Stimulated activated CD4-positive, alpha-beta T cell treated with anti-CD3 and anti-CD28 coated beads, Interleukin-2, amount 100 ng/mL, for 24 hours (primary cell): Measurements from ENCODE around the gene FOXK2.
A peak's percentile ranks its signal among the peaks of the same experiment; 100 is the strongest.
"Not testable (repeated sequence)": the region's sequence is repeated elsewhere in the genome, so short reads cannot be mapped to it uniquely, and the experiment has no call there.

Experiments
- DNase-seq, 2 donors: peaks; one replicate each; pipeline ENCODE4 v3.0.0-alpha.2; 2020

Gene FOXK2

DNA sequence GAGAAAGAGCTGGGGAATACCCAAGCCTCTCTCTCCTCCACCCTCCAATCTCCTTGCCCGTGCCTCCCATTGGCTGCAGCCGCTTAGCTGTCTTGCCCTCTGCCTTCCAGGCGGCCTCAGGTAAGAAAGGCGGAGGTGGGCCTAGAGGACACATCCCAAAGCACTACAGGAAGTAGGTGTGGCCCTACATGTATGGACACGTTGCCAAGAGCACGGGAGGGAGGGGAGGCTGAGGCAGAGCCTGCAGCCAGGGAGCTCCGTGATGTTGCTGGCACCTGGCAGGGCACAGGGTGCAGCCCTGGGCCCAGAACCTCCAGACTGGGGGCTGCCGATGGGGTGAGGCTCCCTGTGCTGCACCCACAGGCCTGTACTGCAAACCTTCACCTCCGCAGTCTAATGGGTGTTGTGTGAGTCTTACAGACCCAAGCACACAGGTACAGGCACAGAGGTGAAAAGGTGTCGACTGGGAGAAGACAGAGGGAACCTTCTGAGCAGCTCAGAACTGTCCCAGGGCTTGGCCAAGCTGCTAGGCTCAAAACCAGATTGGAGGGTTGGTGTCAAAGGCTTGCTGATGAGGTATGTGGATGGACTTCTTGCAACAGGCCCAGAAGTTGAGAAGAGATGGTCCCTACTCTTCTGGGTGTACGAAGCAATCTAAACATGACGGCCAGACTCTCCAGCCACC lies 23.5 kb upstream of the FOXK2 start:
- no peak for DNase-seq

DNA sequence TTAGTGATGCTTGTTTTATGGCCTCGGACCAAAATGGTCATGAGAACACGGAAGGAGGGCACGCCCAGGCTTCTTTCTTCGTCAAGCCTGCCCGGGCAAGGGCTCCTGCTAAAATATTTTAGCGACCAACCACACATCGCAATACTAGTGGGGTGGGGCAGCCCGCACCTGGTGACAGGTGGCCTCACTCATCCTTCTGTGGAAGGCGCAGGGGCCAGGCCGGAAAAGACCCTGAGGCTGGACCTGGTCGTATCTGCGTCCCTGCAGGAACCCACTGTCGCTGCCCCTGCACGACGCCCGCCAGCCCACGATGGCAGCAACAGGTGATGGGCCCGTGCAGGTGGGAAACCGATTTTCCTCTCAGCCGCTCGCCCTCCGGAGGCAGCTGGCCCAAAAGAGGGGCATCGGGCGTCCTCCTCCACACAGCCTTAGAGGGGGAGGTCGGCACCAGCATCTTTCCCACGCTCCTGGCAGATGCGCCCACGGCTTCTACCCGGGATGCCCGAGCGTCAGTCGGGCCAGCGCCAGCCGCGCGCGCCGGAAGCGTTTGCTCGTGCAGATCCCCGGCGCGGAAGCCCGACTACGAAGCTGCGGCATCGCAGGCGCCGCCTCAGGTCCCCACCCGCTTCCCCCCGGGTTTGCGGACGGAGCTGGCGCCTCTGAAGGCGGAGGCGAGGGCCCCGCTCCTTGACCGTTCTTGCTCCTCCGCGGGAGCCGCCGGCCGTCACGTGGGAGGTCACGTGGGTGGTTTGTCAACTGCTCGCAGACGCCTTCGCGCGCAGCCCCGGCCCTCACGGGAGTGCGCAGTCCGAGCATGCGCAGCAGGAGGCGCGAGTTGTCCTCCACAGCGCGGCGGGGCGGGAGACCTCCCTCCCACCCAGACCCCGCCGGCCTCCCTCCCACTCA lies 22.8 kb upstream of the FOXK2 start:
- peak; percentile 92 to 93 for DNase-seq

DNA sequence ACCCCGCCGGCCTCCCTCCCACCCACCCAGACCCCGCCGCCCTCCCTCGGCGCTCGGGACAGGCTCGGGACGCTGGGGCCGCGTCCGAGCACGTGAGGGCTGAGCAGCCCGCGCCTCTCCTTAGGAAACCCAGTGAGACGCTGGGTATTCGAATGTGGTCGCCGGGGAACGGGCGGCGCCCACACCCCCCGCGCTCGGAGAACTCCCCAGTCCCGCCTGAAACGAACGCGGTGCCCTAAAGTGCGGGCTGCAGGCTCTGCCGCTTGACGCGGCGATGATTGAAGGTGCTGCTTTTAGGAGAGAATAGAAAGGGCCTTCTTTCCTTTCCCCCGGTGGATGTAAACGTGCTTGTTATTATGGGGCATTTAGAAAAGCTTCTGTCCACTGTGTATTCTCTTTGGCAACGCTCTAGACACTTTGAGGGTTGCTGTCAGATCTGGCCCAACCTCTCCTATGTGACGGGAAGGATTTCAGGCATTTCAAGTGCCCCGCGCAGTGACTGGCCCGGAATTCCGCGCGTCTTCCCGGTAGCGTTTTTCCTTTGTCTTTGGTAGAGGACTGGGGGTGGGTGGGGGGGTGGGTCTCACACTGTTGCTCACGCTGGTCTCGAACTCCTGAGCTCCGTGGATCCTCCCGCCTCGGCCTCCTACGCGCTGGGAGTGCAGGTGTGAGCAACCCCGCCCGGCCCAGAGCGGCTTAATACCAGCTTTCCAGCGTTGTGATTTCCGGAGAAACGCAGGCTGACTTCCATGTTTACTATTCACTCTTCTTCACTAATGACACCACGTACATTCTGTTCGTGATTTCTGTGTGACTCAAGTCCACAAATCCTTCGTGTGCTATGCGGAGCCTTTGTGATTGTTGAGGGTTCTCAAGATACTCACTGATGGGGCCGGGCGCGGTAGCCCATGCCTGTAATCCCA lies 21.8 kb upstream of the FOXK2 start:
- DNase-seq, result peak; percentile 51 to 52

DNA sequence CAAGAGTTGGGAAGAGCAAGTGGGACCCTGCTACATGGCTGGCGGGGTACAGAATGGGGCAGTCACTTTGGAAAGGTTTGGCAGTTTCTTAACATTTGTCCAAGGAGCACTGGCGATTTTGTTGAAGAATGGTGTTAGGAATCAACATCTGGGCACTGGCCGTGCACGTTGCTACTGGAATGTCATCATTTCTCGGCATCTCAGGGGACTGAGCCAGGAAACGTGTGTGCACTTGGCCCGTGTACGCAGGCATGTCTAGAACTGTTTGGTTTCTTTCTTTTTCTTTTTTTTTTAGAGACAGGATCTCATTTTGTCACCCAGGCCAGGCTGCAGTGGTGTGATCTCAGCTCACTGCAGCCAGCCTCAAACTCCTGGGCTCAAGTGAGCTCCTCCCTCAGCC lies 17.3 kb upstream of the FOXK2 start:
- DNase-seq, result no peak

DNA sequence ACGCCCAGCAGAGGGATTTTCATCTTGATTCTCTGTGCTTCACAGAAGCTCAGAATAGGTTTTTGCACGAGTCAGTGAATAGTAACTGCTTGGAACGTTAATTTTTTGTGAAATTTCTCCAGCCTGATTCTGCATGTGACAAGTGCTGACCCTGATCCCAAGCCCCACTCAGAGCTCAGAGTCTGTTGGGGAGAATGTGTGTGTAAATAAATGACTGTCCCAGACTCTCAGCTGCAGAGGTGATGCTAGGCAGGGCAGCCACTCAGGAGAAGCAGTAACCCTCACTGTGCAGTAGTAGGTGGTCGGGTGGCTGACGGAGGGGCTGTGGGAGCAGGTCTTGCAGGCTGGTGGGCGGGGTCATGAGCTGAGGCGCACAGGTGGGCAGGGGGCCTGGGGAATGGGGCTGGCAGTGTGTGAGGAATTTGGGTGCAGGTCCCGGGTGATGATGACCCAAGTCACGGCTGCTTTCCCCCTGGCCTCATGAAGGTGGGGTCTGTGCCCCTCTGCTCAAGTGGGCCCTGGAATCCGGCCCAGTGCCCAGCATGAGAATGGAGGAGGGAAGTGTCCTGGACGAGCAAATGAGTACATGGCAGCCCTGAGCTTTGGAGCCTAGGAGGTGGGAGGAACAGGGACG lies 16.3 kb upstream of the FOXK2 start:
- no peak for DNase-seq

DNA sequence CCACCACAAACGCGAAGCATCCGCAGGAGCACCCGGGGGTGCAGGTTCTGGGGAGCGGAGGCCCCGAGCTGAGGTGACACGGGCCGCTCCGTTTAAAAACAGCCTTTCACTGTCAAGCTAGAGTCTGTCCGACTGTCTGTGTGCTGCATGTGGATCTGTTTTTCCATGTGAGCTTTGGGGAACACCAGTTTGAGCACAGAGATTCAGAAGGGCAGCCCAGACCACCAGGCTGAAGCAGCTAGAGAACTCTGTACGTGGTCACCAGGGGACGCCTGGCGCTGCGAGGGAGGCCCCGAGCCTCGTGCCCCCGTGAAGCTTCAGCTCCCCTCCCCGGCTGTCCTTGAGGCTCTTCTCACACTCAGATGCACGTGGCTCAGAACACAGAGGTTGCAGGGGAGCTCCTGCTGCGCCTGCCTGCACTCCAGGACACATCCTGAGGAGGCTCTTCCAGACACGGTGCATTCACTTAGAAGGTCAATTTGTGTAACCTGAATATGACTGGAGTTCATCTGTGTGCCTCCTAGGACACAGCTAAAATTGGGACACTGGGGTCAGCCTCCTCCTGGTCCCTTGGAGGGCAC lies 15.7 kb upstream of the FOXK2 start:
- no peak for DNase-seq

DNA sequence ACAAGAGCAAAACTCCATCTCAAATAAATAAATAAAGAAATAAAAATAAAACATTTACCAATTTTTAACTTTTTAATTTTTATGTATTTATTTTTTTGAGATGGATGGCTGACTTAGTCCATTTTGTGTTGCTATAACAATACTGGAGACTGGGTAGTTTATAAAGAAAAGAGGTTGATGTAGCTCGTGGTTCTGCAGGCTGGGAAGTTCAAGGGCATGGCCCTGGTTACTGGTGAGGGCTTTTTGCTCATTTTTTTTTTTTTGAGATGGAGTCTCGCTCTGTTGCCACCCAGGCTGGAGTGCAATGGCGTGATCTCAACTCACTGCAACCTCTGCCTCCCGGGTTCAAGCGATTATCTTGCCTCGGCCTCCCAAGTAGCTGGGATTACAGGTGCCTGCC lies 14.2 kb upstream of the FOXK2 start:
- DNase-seq, result no peak

DNA sequence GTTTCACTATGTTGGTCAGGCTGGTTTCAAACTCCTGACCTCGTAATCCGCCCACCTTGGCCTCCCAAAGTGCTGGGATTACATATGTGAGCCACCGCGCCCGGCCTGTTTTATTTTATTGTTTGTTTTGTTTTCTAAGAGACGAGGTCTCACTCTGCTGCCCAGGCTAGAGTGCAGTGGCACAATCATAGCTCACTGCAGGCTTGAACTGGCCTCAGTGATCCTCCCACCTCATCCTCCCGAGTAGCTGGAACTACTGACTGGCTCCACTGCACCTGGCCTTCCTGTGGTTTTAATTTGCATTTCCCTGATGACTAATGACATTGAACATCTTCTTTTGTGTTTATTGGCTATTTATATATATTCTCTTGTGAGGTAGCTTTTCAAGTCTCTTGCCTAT lies 13.1 kb upstream of the FOXK2 start:
- DNase-seq, result peak; percentile 40 to 41

DNA sequence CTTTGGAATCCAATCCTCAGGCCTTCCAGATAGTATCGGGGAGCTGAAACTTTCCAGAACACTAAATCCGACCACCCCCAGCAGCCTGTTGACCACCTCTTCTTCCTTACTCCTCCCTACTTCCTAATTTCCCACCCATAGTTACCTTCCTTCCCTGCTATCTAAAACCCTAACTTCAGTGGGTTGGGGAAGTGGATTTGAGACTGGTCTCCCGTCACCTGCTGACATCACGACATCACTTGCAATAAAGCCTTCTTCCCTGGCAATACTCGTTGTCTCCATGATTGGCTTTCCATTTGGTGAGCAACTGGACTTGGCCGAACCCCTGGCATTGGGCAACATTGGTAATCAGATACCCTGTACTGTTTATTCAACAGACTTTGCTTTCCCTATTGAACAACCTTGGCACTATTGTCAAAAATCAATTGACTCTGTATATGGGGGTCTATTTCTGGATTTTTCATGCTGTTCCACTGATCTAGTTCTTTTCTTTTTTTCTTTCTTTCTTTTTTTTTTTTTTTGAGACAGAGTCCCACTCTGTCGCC lies 11.8 kb upstream of the FOXK2 start:
- DNase-seq, result no peak

DNA sequence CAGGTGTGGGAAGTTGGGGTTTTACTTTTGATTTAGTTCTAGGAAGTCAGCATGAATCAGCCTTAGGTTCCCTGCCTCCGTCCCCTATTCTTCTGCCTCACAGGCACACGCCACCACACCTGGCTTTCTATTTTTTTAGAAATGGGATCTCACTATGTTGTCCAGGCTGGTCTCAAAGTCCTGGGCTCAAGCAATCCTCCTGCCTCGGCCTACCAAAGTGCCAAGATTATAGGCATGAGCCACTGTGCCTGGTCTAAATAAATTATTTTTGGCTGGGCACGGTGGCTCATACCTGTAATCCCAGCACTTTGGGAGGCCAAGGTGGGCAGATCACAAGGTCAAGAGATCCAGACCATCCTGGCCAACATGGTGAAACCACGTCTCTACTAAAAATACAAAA lies 7.9 kb upstream of the FOXK2 start:
- not testable (repeated sequence) for DNase-seq

DNA sequence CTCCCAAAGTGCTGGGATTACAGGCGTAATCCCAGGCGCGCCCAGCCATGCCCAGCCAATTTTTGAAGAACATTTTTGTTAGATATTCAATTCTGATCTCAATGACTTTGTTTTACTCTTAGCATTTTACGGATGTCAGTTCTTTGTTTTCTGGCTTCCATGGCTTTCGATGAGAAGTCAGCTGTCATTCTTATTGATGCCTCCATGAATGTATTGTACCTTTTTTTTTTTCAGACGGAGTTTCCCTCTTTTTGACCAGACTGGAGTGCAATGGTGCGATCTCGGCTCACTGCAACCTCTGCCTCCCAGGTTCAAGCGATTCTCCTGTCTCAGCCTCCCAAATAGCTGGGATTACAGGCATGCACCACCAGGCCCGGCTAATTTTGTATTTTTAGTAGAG lies 5.7 kb upstream of the FOXK2 start:
- DNase-seq, result not testable (repeated sequence)

DNA sequence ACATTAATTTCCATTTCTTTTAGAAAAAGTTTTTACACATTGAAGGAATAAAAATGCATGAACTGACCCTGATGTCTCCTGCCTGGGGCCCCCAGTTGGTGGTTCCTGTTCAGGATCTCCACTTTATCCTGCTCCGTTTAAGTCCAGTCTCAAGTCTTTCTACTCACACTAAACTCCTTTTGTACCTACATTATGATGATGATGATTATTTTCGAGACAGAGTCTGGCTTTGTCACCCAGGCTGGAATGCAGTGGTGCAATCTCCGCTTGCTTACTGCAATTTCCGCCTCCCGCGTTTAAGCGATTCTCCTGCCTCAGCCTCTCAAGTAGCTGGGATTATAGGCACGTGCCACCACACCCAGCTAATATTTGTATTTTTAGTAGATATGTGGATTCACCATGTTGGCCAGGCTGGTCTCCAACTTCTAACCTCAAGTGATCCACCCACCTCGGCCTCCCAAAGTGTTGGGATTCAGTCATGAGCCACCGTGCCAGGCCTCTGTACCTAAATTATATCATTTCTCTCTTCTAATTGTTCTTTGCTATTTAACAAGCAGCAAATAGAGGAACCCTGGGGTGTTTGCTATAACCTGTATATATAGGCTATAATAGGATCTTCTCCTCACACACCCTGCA lies 2.2 kb upstream of the FOXK2 start:
- no peak for DNase-seq

DNA sequence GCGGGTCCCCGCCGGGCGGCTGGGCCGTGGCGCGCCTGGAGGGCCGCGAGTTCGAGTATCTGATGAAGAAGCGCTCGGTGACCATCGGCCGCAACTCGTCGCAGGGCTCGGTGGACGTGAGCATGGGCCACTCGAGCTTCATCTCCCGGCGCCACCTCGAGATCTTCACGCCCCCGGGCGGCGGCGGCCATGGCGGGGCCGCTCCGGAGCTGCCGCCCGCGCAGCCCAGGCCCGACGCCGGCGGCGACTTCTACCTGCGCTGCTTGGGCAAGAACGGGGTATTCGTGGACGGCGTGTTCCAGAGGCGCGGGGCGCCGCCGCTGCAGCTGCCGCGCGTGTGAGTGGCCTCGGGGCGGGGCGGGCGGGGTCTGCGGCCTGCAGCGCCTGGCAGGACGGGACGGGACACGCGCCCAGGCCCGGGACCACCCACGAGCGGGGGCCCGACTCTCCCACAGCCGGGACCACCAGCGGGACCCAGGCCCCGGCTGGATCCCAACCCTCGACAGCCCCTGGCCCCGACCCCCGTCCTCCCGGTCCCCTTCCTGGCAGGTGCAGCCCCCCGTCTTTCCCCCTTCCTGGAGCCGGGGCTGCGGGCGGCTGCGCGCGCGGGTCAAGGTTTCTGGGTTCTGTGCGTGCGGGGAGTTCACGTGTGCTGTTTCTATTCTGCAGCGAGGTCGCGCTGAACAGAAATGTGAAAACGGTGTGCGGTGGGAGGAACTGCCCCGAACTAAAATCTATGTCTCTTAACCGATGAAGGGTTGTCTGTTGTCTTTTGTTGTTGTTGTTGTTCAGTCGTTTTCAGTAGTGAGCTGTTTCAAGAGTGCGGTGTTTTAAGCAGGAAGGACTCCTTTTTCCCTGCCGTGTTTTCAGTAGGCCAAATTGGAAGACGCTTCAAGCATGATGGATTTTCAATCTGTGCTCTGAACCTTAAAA lies 705 bp downstream of the FOXK2 start:
- DNase-seq, result peak; percentile 44 to 50

DNA sequence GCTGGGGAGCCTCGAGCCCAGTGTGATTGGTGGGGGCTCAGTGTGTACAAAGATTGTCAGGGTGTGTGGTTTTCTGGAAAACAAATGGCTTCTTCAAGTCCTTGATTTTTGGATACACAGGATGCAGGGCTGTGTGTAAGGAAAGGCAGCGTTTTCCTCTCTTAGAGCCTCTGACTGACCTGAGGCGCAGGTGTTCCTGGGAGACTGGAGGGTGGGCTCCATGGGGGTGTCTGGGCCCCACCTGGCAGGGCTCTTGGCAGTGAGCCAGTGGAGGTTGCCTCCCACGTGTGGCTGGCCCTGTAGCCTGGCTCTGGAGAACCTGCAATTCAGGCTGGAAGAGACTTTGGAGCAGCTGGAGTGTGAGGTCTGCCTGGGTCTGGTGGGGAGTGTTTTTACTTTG lies 5.0 kb downstream of the FOXK2 start:
- DNase-seq, result no peak

DNA sequence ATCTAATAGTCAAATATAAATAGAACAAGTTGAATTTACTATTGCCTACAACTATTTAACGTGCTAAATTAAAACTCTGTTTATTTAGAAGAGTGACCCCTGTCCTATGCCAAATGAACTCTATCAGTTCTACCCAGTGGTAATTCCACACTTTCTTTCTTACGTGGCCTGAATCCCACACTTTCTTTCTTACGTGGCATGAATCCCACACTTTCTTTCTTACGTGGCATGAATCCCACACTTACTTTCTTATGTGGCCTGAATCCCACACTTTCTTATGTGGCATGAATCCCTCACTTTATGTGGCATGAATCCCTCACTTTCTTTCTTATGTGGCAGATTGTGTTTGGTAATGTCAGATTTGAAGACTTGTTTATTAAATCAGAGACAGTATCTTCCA lies 6.2 kb downstream of the FOXK2 start:
- no peak for DNase-seq

DNA sequence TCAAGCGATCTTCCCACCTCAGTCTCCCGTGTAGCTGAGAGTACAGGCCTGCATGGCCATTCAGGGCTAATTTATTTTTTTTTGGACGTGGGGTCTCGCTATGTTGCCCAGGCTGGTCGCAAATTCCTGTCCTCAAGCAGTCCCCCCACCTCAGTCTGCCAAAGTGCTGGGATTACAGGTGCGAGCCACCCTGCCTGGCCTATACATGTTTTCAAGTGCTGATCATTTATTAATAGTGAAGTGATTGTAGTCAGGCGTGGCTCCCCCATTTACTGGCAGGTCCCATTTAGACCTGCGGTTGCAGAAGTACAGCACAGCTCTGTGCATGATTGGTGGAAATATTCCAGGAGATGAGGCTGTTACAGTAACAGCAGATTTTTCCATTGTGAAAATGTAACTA lies 8.4 kb downstream of the FOXK2 start:
- DNase-seq, result no peak

DNA sequence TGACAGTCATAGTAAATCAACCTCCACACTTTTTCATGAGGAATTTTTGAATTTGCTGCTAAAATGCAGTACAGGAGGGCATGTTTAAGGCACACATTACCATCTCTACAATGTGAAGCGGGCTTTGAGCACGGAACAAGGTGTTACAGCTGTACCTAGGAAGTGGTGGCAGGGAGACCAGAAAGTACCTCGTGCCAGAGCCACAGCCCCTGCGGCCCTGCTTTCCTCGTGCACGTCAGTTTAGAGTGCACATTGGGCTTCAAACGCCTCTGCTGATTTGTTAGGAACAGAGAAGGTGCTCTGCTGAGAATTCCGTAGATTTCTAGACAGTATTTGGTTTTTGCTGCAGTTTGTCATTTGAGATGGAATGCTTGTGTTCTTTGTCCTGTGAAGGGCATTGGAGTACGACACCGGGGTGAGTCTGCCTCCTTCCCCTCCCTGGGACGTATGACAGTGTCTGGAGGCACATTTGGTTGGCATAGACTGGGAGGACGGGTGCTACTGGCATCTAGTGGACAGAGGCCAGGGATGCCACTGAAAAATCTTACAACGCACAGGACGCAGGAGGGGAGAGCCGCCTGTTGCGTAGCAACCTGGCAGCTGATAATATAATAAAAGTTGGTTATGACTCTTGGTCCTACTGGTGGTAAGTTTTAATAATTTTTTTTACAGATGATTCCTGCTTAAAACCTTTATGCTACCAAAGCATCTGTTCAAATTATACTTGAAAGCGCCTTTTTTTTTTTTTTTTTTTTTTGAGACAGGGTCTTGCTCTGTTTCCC lies 9.1 kb downstream of the FOXK2 start:
- no peak for DNase-seq

DNA sequence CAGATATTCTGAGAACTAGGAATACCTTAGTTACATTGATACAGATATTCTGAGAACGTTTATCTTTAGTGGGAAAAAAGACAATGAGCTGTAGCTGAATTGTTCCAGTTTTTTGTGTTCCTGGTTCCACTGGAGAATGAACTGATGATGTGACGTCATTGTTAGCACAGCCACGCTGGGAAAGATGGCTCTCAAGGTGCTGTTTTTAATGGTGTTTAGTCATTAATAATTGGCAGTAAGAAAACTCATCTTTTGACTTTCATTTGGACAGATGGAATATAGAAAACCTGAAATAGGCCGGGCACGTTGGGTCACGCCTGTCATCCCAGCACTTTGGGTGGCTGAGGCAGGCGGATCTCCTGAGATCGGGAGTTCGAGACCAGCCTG lies 10.4 kb downstream of the FOXK2 start:
- no peak for DNase-seq

DNA sequence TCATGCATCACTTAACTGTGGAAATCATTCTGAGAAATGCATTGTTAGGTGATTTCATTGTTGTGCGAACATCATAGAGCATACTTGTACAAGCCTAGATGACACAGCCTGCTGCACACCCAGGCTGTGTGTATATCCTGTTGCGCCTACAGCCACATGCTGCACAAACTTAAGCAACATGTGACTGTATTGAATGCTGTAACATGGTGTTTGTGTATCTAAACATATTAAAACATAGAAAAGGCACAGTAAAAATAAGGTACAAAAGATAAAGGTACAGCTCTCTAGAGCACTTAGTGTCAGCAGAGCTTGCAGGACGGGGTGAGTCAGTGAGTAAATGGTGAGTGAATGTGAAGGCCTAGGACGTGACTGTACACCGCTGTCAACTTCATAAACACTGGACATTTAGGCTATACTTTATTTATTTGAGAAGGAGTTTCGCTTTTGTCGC lies 11.9 kb downstream of the FOXK2 start:
- no peak for DNase-seq

DNA sequence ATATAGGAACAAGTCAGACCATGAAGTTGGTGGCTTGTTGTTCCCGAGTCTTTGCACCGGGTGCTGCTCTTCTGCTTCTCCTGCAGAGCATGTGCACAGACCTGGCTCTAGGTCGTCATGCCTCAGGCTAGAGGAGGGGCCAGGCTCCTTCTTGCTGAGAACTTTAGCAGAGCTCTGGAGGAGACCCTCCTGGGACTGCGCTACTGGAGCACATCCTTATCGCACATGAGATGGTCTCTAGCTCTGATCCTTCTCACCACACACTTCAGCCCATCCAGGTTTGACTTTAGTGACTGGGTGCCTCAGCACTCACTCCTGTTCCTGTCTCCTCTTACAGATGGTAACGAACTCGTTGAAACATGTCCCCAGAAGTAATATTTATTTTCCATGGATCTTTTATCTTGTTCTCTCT lies 14.9 kb downstream of the FOXK2 start:
- no peak for DNase-seq
